Measurements from ENCODE around the gene CLK4. TPM values are rescaled to one million over a fixed set of nuclear protein-coding genes. Genes with fewer than 3 reads are reported as not detected.
A peak's percentile ranks its signal among the peaks of the same experiment; 100 is the strongest.

CLK4 gene
- total RNA-seq, 1 experiment from 2014 or later = 23.8 TPM

GRCh38 chr5:178595750-178596149 lies 31.1 kb downstream of the CLK4 start:
- no peaks in the 10 kb centered on the region for H4K20me1 ChIP-seq (ENCODE audit: low read length)
- H3K9me2 ChIP-seq (replicated peaks; ENCODE audit: low read length) = no peaks in the 10 kb centered on the region
- no peaks in the 10 kb centered on the region for H3K4me1 ChIP-seq (ENCODE audit: insufficient read depth, low read length)
- ATAC-seq = no peak
- peaks cover 5% of the 10 kb centered on the region for H3K27me3 ChIP-seq (ENCODE audit: low read length)
- H3K79me2 ChIP-seq (ENCODE audit: low read length) = no peaks in the 10 kb centered on the region
- no peak for DNase-seq
- CTCF ChIA-PET = no interaction called here
- TF ChIP-seq CTCF (conservative IDR thresholded peaks at IDR 0.05; ENCODE audit: low read depth, low read length) = no peak
- TF ChIP-seq EZH2 (IDR thresholded peaks at IDR 0.05; ENCODE audit: low read length, unreplicated experiment) = no peak
- no peak for TF ChIP-seq EZH2phosphoT487 (IDR thresholded peaks at IDR 0.05; ENCODE audit: borderline replicate concordance, low read length)
- H3K36me3 ChIP-seq (ENCODE audit: low read depth, low read length) = peaks cover 27% of the 10 kb centered on the region
- no peak overlapping the region for H3K9ac ChIP-seq (ENCODE audit: low read length)
- intact Hi-C loops (cut with micrococcal nuclease) = no loop called here
- H3F3A ChIP-seq (ENCODE audit: low read length, unreplicated experiment) = no peaks in the 10 kb centered on the region
- no peak overlapping the region for H2AFZ ChIP-seq (ENCODE audit: low read length)
- no peak overlapping the region for H3K4me3 ChIP-seq (ENCODE audit: low read length)
- peaks cover 20% of the 10 kb centered on the region for H3K9me3 ChIP-seq (ENCODE audit: low read length)
- no TSS peak for BruUV-seq (replicated peaks)
- POLR2A ChIA-PET (ENCODE audit: unreplicated experiment) = no interaction called here
- H3K4me2 ChIP-seq (ENCODE audit: low read length) = no peak overlapping the region
- H3K27ac ChIP-seq (ENCODE audit: low read length) = no peak overlapping the region

- H3K9me3 ChIP-seq (ENCODE audit: low read length) = peaks cover 20% of the 10 kb centered on the region
- H3K9me2 ChIP-seq (replicated peaks; ENCODE audit: low read length) = no peaks in the 10 kb centered on the region
- ChIA-PET CTCF (no interaction called here), POLR2A (ENCODE audit: unreplicated experiment) (no interaction called here)
- no peak overlapping the region for H3K4me3 ChIP-seq (ENCODE audit: low read length)
- H2AFZ ChIP-seq (ENCODE audit: low read length) = no peak overlapping the region
- TF ChIP-seq EZH2 (IDR thresholded peaks at IDR 0.05; ENCODE audit: low read length, unreplicated experiment) = no peak
- no peak for TF ChIP-seq EZH2phosphoT487 (IDR thresholded peaks at IDR 0.05; ENCODE audit: borderline replicate concordance, low read length)
- TF ChIP-seq CTCF (conservative IDR thresholded peaks at IDR 0.05; ENCODE audit: low read depth, low read length) = no peak
- no peak for ATAC-seq
- H3K4me2 ChIP-seq (ENCODE audit: low read length) = no peak overlapping the region
- H3K27ac ChIP-seq (ENCODE audit: low read length) = no peak overlapping the region
- H3K36me3 ChIP-seq (ENCODE audit: low read depth, low read length) = peaks cover 27% of the 10 kb centered on the region
- H4K20me1 ChIP-seq (ENCODE audit: low read length) = no peaks in the 10 kb centered on the region
- no peak overlapping the region for H3K9ac ChIP-seq (ENCODE audit: low read length)
- no peaks in the 10 kb centered on the region for H3K79me2 ChIP-seq (ENCODE audit: low read length)
- BruUV-seq (replicated peaks) = no TSS peak
- intact Hi-C loops (cut with micrococcal nuclease) = no loop called here
- peaks cover 11% of the 10 kb centered on the region for H3K27me3 ChIP-seq (ENCODE audit: low read length)
- H3F3A ChIP-seq (ENCODE audit: low read length, unreplicated experiment) = no peaks in the 10 kb centered on the region
- H3K4me1 ChIP-seq (ENCODE audit: insufficient read depth, low read length) = no peaks in the 10 kb centered on the region; the same call in 1 of the 2 replicates
- DNase-seq = no peak
Observed at GRCh38 chr5:178595150-178595549, 31.7 kb downstream of the CLK4 start.

- H3K36me3 ChIP-seq (ENCODE audit: low read depth, low read length) = peaks cover 16% of the 10 kb centered on the region
- H4K20me1 ChIP-seq (ENCODE audit: low read length) = no peaks in the 10 kb centered on the region
- H3F3A ChIP-seq (ENCODE audit: low read length, unreplicated experiment) = no peaks in the 10 kb centered on the region
- no TSS peak for BruUV-seq (replicated peaks)
- CTCF ChIA-PET = no interaction called here
- DNase-seq (no peak), ATAC-seq (no peak)
- H3K9me2 ChIP-seq (replicated peaks; ENCODE audit: low read length) = no peaks in the 10 kb centered on the region
- peaks cover 44% of the 10 kb centered on the region for H3K27me3 ChIP-seq (ENCODE audit: low read length)
- H3K4me3 ChIP-seq (ENCODE audit: low read length) = 0 out of 2 replicates have a peak overlapping the region, but pooled peaks have one; percentile 47
- no peaks in the 10 kb centered on the region; the same call in 1 of the 2 replicates for H3K4me1 ChIP-seq (ENCODE audit: insufficient read depth, low read length)
- H3K4me2 ChIP-seq (ENCODE audit: low read length) = peak overlapping the region; percentile 77
- intact Hi-C loops (cut with micrococcal nuclease) = loop anchor here (2.0 kb wide), 1 partner anchor 310 kb away; no protein-coding TSS in a partner anchor
- no peak overlapping the region for H3K9ac ChIP-seq (ENCODE audit: low read length)
- no peak overlapping the region for H2AFZ ChIP-seq (ENCODE audit: low read length)
- peaks cover 15% of the 10 kb centered on the region for H3K9me3 ChIP-seq (ENCODE audit: low read length)
- peak; percentile 26; the same call in 1 of the 2 replicates for TF ChIP-seq CTCF (conservative IDR thresholded peaks at IDR 0.05; ENCODE audit: low read depth, low read length)
- TF ChIP-seq EZH2 (IDR thresholded peaks at IDR 0.05; ENCODE audit: low read length, unreplicated experiment) = no peak
- TF ChIP-seq EZH2phosphoT487 (IDR thresholded peaks at IDR 0.05; ENCODE audit: borderline replicate concordance, low read length) = no peak
- POLR2A ChIA-PET (ENCODE audit: unreplicated experiment) = no interaction called here
- no peaks in the 10 kb centered on the region for H3K79me2 ChIP-seq (ENCODE audit: low read length)
- H3K27ac ChIP-seq (ENCODE audit: low read length) = no peak overlapping the region
Observed at GRCh38 chr5:178590924-178591423, 35.9 kb downstream of the CLK4 start.
